LNCAP (cell line): ENCODE results near the gene ZNF574.

Experiments
- CTCF ChIP-seq: fragments of 450-650 bp; IDR thresholded peaks from 2 replicates; pipeline ENCODE4 v1.5.1; 2017; ENCODE audit warnings: mild to moderate bottlenecking

The ZNF574 gene

GRCh38 chr19:42037649-42038048, 38.3 kb upstream of the ZNF574 start:
- TF ChIP-seq CTCF = no peak

- no peak for TF ChIP-seq CTCF
Measured at GRCh38 chr19:42038666-42039065, 37.3 kb upstream of the ZNF574 start.

- TF ChIP-seq CTCF = no peak
Measured at GRCh38 chr19:42040031-42040430, 35.9 kb upstream of the ZNF574 start.

GRCh38 chr19:42042455-42043170, 33.4 kb upstream of the ZNF574 start:
- no peak for TF ChIP-seq CTCF

GRCh38 chr19:42045575-42045974, 30.4 kb upstream of the ZNF574 start:
- no peak for TF ChIP-seq CTCF

- no peak for TF ChIP-seq CTCF
Measured at GRCh38 chr19:42048992-42049391, 27.0 kb upstream of the ZNF574 start.

GRCh38 chr19:42051166-42052115, 24.5 kb upstream of the ZNF574 start:
- TF ChIP-seq CTCF = no peak
